ENCODE measurements around the gene KRT81.
"Not testable (repeated sequence)": the region's sequence is repeated elsewhere in the genome, so short reads cannot be mapped to it uniquely, and the experiment has no call there.

KRT81 gene

GRCh38 chr12:52296572-52297215 is 5.4 kb upstream of the KRT81 start:
- no peak for DNase-seq (ENCODE audit: extremely low spot score)
- TF ChIP-seq BHLHE40 (IDR thresholded peaks at IDR 0.05; ENCODE audit: borderline replicate concordance) (no peak), NFRKB (IDR thresholded peaks at IDR 0.05) (no peak), CTBP1 (IDR thresholded peaks at IDR 0.05; ENCODE audit: borderline replicate concordance) (no peak), L3MBTL2 (conservative IDR thresholded peaks at IDR 0.05) (no peak), ELF4 (IDR thresholded peaks at IDR 0.05) (no peak), FOXK2 (IDR thresholded peaks at IDR 0.05) (no peak), SUZ12 (IDR thresholded peaks at IDR 0.05) (no peak), FOXA1 (IDR thresholded peaks at IDR 0.05) (no peak), HDGF (IDR thresholded peaks at IDR 0.05; ENCODE audit: borderline replicate concordance) (no peak), LEF1 (IDR thresholded peaks at IDR 0.05; ENCODE audit: borderline replicate concordance) (no peak), PKNOX1 (IDR thresholded peaks at IDR 0.05) (no peak)
- CTCF ChIA-PET: no interaction called here
- POLR2A ChIA-PET: no interaction called here

GRCh38 chr12:52295663-52296062 is 4.3 kb upstream of the KRT81 start:
- POLR2A ChIA-PET: no interaction called here
- TF ChIP-seq ZNF384 (IDR thresholded peaks at IDR 0.05) (no peak), TARDBP (IDR thresholded peaks at IDR 0.05) (no peak), HDGF (IDR thresholded peaks at IDR 0.05; ENCODE audit: borderline replicate concordance) (no peak), BHLHE40 (IDR thresholded peaks at IDR 0.05; ENCODE audit: borderline replicate concordance) (no peak), ELF4 (IDR thresholded peaks at IDR 0.05) (no peak), FOXA1 (IDR thresholded peaks at IDR 0.05) (no peak), SP1 (IDR thresholded peaks at IDR 0.05) (no peak), L3MBTL2 (conservative IDR thresholded peaks at IDR 0.05) (no peak), ARNT (IDR thresholded peaks at IDR 0.05) (no peak), FOXM1 (IDR thresholded peaks at IDR 0.05; ENCODE audit: borderline replicate concordance) (no peak), PKNOX1 (IDR thresholded peaks at IDR 0.05) (no peak), LEF1 (IDR thresholded peaks at IDR 0.05; ENCODE audit: borderline replicate concordance) (no peak), SUZ12 (IDR thresholded peaks at IDR 0.05) (no peak)
- no peak for DNase-seq (ENCODE audit: extremely low spot score)
- CTCF ChIA-PET: interaction anchor here (2.4 kb wide), 1 partner anchor 17 kb away, joined by 14 read pairs; no protein-coding TSS in a partner anchor

- no peak for DNase-seq (ENCODE audit: extremely low spot score)
- TF ChIP-seq L3MBTL2 (conservative IDR thresholded peaks at IDR 0.05) (no peak), NFRKB (IDR thresholded peaks at IDR 0.05) (no peak), ZNF384 (IDR thresholded peaks at IDR 0.05) (no peak), FOXK2 (IDR thresholded peaks at IDR 0.05) (no peak), SP1 (IDR thresholded peaks at IDR 0.05) (no peak), LEF1 (IDR thresholded peaks at IDR 0.05; ENCODE audit: borderline replicate concordance) (no peak)
- CTCF ChIA-PET: interaction anchor here (1.2 to 2.4 kb wide), 3 partner anchors 16 to 138 kb away, joined by 3 to 14 read pairs (median 4); no protein-coding TSS in a partner anchor
- POLR2A ChIA-PET: no interaction called here
These were observed 3.5 kb upstream of the KRT81 start for GRCh38 chr12:52294803-52295202.

GRCh38 chr12:52293926-52294325 is 2.6 kb upstream of the KRT81 start:
- TF ChIP-seq ELF4 (IDR thresholded peaks at IDR 0.05) (no peak), FOXK2 (IDR thresholded peaks at IDR 0.05) (no peak), TARDBP (IDR thresholded peaks at IDR 0.05) (no peak), BHLHE40 (IDR thresholded peaks at IDR 0.05; ENCODE audit: borderline replicate concordance) (no peak), L3MBTL2 (conservative IDR thresholded peaks at IDR 0.05) (no peak), HDGF (IDR thresholded peaks at IDR 0.05; ENCODE audit: borderline replicate concordance) (no peak), LEF1 (IDR thresholded peaks at IDR 0.05; ENCODE audit: borderline replicate concordance) (no peak), SP1 (IDR thresholded peaks at IDR 0.05) (no peak), SUZ12 (IDR thresholded peaks at IDR 0.05) (no peak), FOXA1 (IDR thresholded peaks at IDR 0.05) (no peak), ZNF384 (IDR thresholded peaks at IDR 0.05) (no peak)
- no peak for DNase-seq (ENCODE audit: extremely low spot score)
- ChIA-PET POLR2A (no interaction called here), CTCF (interaction anchor here (0.6 to 2.4 kb wide), 5 partner anchors 15 to 139 kb away, joined by 3 to 14 read pairs (median 3); no protein-coding TSS in a partner anchor)

GRCh38 chr12:52290483-52291134 is 725 bp downstream of the KRT81 start:
- POLR2A ChIA-PET; DNase-seq (ENCODE audit: extremely low spot score); CTCF ChIA-PET: not testable (repeated sequence)

GRCh38 chr12:52287816-52288805 is 3.2 kb downstream of the KRT81 start:
- CTCF ChIA-PET; DNase-seq (ENCODE audit: extremely low spot score); POLR2A ChIA-PET: not testable (repeated sequence)

GRCh38 chr12:52286857-52287785 is 4.2 kb downstream of the KRT81 start:
- POLR2A ChIA-PET; CTCF ChIA-PET; DNase-seq (ENCODE audit: extremely low spot score): not testable (repeated sequence)

Data from HEK293T (cell line).